Tibial nerve (tissue), 4 donors: ENCODE measurements around the gene NHERF2. TPM values are rescaled to one million over a fixed set of nuclear protein-coding genes. Genes with fewer than 3 reads are reported as not detected.

Experiments used
- DNase-seq, 2 donors: peaks; one replicate each; pipeline ENCODE4 v3.0.0-alpha.2; 2019; ENCODE audit warnings: low spot score in 2 of 2
- H3K27ac ChIP-seq, 4 donors: fragments of 200-600 bp; sonication (generic) in 3 of 4; one replicate each; pipeline ENCODE4 v1.5.1; 2017 to 2019; ENCODE audit warnings: mild to moderate bottlenecking in 1 of 4
- H3K27me3 ChIP-seq, 2 donors: fragments of 200-600 bp; sonication (generic) in 1 of 2; one replicate each; pipeline versions ENCODE4 v1.5.1 to v1.6.0; 2017 to 2019
- H3K36me3 ChIP-seq, 3 donors: fragments of 200-600 bp; sonication (generic); one replicate each; pipeline ENCODE4 v1.5.1; 2018 to 2019
- H3K4me1 ChIP-seq, 4 donors: fragments of 200-600 bp; sonication (generic) in 3 of 4; one replicate each; pipeline ENCODE4 v1.5.1; 2017 to 2019
- H3K4me3 ChIP-seq, 4 donors: fragments of 200-600 bp; sonication (generic) in 3 of 4; one replicate each; pipeline ENCODE4 v1.5.1; 2017 to 2019; ENCODE audit warnings: mild to moderate bottlenecking in 1 of 4, moderate library complexity in 1 of 4
- H3K9me3 ChIP-seq, 4 donors: fragments of 200-600 bp; sonication (generic) in 3 of 4; one replicate each; pipeline ENCODE4 v1.5.1; 2017 to 2019
- CTCF ChIP-seq, 5 experiments: fragments of 200-600 bp in 3 of 5; fragments of 450-650 bp in 2 of 5; sonication (generic) in 3 of 5; IDR thresholded peaks; one replicate each; pipeline ENCODE4 v1.5.1; 2016 to 2019; ENCODE audit warnings: antibody characterized with exemption in 5 of 5, mild to moderate bottlenecking in 3 of 5, moderate library complexity in 2 of 5
- EP300 ChIP-seq, 2 donors: sonication (generic); formaldehyde crosslinking; IDR thresholded peaks; one replicate each; pipeline ENCODE4 v1.6.1; 2017; ENCODE audit warnings: antibody characterized with exemption in 2 of 2, mild to moderate bottlenecking in 1 of 2
- POLR2A ChIP-seq, 2 donors: fragments of 450-650 bp; IDR thresholded peaks; one replicate each; pipeline ENCODE4 v1.6.1; 2017; ENCODE audit warnings: antibody characterized with exemption in 2 of 2, mild to moderate bottlenecking in 2 of 2, moderate library complexity in 2 of 2
- WGBS, 2 donors: methylation state at CpG; one replicate each; pipeline ENCODE4 v1.1.5; 2018; 5-methylcytosine and 5-hydroxymethylcytosine counted together
- small RNA-seq: library from RNA; depleted of rRNA; stranded (forward); fragments of <200 nt; gene quantifications from one replicate; pipeline ENCODE3, GENCODE V24; 2016
- total RNA-seq, 4 donors: library from RNA; depleted of rRNA; stranded (reverse); fragments of >200 nt; gene quantifications; one replicate each; pipeline ENCODE4 v1.1.0, GENCODE V29; 2016

The NHERF2 gene
- total RNA-seq, 4 donors from 2014 or later = 54.7 to 83.1 (median 64.9) TPM

GRCh38 chr16:2086106-2086742, 59.5 kb downstream of the NHERF2 start:
- TF ChIP-seq POLR2A (IDR thresholded peaks at IDR 0.05) = no peak
- no peak for TF ChIP-seq CTCF (IDR thresholded peaks at IDR 0.05)
- TF ChIP-seq EP300 (IDR thresholded peaks at IDR 0.05) = no peak
- no peak overlapping the region for H3K4me3 ChIP-seq
- H3K4me1 ChIP-seq = peaks cover 0 to 16% (median 0%) of the 10 kb centered on the region in 4 donors
- 85 to 90% methylated on average over 9 to 18 of the region's 27 CpGs for WGBS, 2 donors
- peaks cover 2 to 100% (median 14%) of the 10 kb centered on the region in 3 donors for H3K36me3 ChIP-seq
- DNase-seq = no peak
- no peaks in the 10 kb centered on the region for H3K27me3 ChIP-seq
- no peaks in the 10 kb centered on the region for H3K9me3 ChIP-seq
- H3K27ac ChIP-seq = peak overlapping the region in 2 of 4 donors; percentile 39 to 49

DNA sequence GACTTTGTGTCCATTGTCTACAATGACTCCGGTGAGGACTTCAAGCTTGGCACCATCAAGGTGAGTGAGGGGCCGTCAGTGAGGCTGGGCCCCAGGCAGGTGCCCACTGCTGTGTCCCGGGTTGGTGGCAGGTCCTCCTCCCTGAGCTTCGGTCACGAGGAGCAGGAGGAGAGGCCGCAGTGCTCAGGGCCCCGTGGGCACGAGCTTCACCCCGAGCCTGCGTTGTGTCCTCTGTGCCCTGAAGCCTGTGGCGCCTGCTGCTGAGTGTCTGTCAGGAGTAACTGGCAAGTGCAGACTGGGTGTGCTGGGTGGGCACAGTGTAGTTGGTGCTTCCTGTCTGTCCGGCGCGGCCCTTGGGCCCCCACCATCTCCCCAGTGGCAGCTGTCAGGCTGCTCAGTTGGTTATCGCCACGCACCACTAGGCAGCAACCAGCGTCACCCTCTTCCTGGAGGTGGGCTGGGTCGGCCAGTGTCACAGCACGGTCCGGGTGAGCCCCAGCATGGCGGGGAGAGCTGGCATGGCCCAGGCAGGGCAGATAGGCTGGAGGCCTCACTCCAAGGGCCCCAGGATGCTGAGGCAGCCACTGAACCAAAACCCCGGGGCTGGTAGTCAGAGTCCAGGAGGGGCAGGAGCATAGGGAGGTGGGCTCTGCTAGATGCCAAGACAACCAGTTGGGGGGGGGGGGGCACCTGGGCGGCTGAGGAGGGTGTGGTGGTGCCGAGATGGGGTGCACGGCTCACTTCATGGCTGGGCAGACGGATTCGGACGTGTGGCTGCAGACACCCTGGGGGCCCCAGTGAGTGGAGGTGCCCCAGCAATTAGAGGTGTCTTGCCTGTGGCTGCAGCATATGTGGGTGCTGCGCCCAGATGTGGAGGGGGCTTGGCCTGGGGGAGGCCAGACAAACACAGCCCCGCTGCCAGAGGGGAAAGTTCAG, 60.4 kb downstream of the NHERF2 start:
- WGBS, 2 donors = 79 to 87% methylated on average over 23 to 24 of the region's 30 CpGs
- TF ChIP-seq POLR2A (IDR thresholded peaks at IDR 0.05) (no peak), EP300 (IDR thresholded peaks at IDR 0.05) (no peak), CTCF (IDR thresholded peaks at IDR 0.05) (no peak)
- DNase-seq = no peak
- peaks cover 0 to 22% (median under 1%) of the 10 kb centered on the region in 4 donors for H3K4me1 ChIP-seq
- H3K4me3 ChIP-seq = no peak overlapping the region
- H3K27me3 ChIP-seq = no peaks in the 10 kb centered on the region
- no peak overlapping the region for H3K27ac ChIP-seq
- H3K9me3 ChIP-seq = no peaks in the 10 kb centered on the region
- peaks cover 2 to 100% (median 14%) of the 10 kb centered on the region in 3 donors for H3K36me3 ChIP-seq

- Histone ChIP-seq H3K27ac (no peak overlapping the region), H3K36me3 (peaks cover 2 to 100% (median 14%) of the 10 kb centered on the region in 3 donors), H3K4me1 (peaks cover 0 to 26% (median 3%) of the 10 kb centered on the region in 4 donors), H3K9me3 (no peaks in the 10 kb centered on the region), H3K27me3 (no peaks in the 10 kb centered on the region), H3K4me3 (no peak overlapping the region)
- 84 to 90% methylated on average over 13 to 21 of the region's 41 CpGs for WGBS, 2 donors
- DNase-seq = no peak
- TF ChIP-seq POLR2A (IDR thresholded peaks at IDR 0.05) (no peak), EP300 (IDR thresholded peaks at IDR 0.05) (no peak), CTCF (IDR thresholded peaks at IDR 0.05) (no peak)
Measured at GRCh38 chr16:2087748-2088631, 61.3 kb downstream of the NHERF2 start.

Small RNAs within 50 kb of the gene (small RNA-seq; reads per million reads assigned to genes)
- not detected for gene RN7SL219P

Other genes starting within 250 kb of the NHERF2 start
- gene SPSB3, start 244.3 kb upstream of the NHERF2 start, total RNA-seq = 100 to 1,000 TPM in 3 of 4 donors, 10 to 100 TPM in 1; 90.7 to 122 (median 112) TPM
- gene NUBP2, start 243.9 kb upstream of the NHERF2 start, total RNA-seq = 10 to 100 TPM; 73.5 to 93.9 (median 87.4) TPM
- 1 to 10 TPM in 1 of 4 donors, under 1 TPM in 1, not detected in 2; 0.63 to 1.6 TPM for gene IGFALS, start 233.2 kb upstream of the NHERF2 start, total RNA-seq
- 100 to 1,000 TPM in 2 of 4 donors, 10 to 100 TPM in 2; 89.2 to 161 (median 100) TPM for gene HAGH, start 200.1 kb upstream of the NHERF2 start, total RNA-seq
- gene FAHD1, start 199.7 kb upstream of the NHERF2 start, total RNA-seq = 10 to 100 TPM; 17.5 to 44.1 (median 33.7) TPM
- gene MEIOB, start 154.7 kb upstream of the NHERF2 start, total RNA-seq = not detected
- not detected for gene HS3ST6, start 108.5 kb upstream of the NHERF2 start, total RNA-seq
- 10 to 100 TPM; 22.5 to 46.1 (median 30.3) TPM for gene MSRB1, start 83.7 kb upstream of the NHERF2 start, total RNA-seq
- gene RPL3L, start 72.2 kb upstream of the NHERF2 start, total RNA-seq = not detected
- gene NDUFB10, start 67.4 kb upstream of the NHERF2 start, total RNA-seq = 100 to 1,000 TPM in 2 of 4 donors, 10 to 100 TPM in 2; 86.9 to 136 (median 116) TPM
- gene RPS2, start 62.1 kb upstream of the NHERF2 start, total RNA-seq = 1,000 to 10,000 TPM; 1,591 to 3,468 (median 1,745) TPM
- gene RNF151, start 60.0 kb upstream of the NHERF2 start, total RNA-seq = not detected
- gene TBL3, start 54.8 kb upstream of the NHERF2 start, total RNA-seq = 10 to 100 TPM; 37.6 to 70.8 (median 46.2) TPM
- 1 to 10 TPM in 1 of 4 donors, not detected in 3; 3.9 TPM for gene NOXO1, start 45.4 kb upstream of the NHERF2 start, total RNA-seq
- gene GFER, start 42.7 kb upstream of the NHERF2 start, total RNA-seq = 10 to 100 TPM; 13.4 to 20.2 (median 18.1) TPM
- 1 to 10 TPM in 1 of 4 donors, not detected in 3; 3.9 TPM for gene SYNGR3, start 36.9 kb upstream of the NHERF2 start, total RNA-seq
- 10 to 100 TPM; 37.0 to 83.1 (median 49.2) TPM for gene ZNF598, start 17.1 kb upstream of the NHERF2 start, total RNA-seq
- gene NPW, start 7.1 kb upstream of the NHERF2 start, total RNA-seq = 1 to 10 TPM in 2 of 4 donors, not detected in 2; 3.0 to 3.1 TPM
- 10 to 100 TPM; 22.8 to 56.7 (median 28.1) TPM for gene NTHL1, start 20.9 kb downstream of the NHERF2 start, total RNA-seq
- 100 to 1,000 TPM in 2 of 4 donors, 10 to 100 TPM in 2; 75.4 to 507 (median 111) TPM for gene TSC2, start 21.1 kb downstream of the NHERF2 start, total RNA-seq
- 100 to 1,000 TPM; 207 to 542 (median 381) TPM for gene PKD1, start 109.0 kb downstream of the NHERF2 start, total RNA-seq
- gene RAB26, start 121.7 kb downstream of the NHERF2 start, total RNA-seq = not detected
- gene TRAF7, start 128.9 kb downstream of the NHERF2 start, total RNA-seq = 10 to 100 TPM; 29.1 to 53.7 (median 38.4) TPM
- gene CASKIN1, start 169.7 kb downstream of the NHERF2 start, total RNA-seq = under 1 TPM in 3 of 4 donors, not detected in 1; 0.20 to 0.63 (median 0.30) TPM
- gene MLST8, start 178.6 kb downstream of the NHERF2 start, total RNA-seq = 10 to 100 TPM; 28.8 to 73.8 (median 43.8) TPM
- 100 to 1,000 TPM in 1 of 4 donors, 10 to 100 TPM in 3; 19.8 to 203 (median 24.4) TPM for gene BRICD5, start 184.0 kb downstream of the NHERF2 start, total RNA-seq
- gene PGP, start 187.9 kb downstream of the NHERF2 start, total RNA-seq = 10 to 100 TPM; 13.1 to 27.0 (median 23.2) TPM
- 10 to 100 TPM; 30.6 to 60.6 (median 45.2) TPM for gene E4F1, start 196.7 kb downstream of the NHERF2 start, total RNA-seq
- 1 to 10 TPM in 1 of 4 donors, under 1 TPM in 3; 0.39 to 5.4 (median 0.64) TPM for gene DNASE1L2, start 209.5 kb downstream of the NHERF2 start, total RNA-seq
- gene ECI1, start 224.7 kb downstream of the NHERF2 start, total RNA-seq = 10 to 100 TPM; 74.3 to 94.7 (median 81.5) TPM
- gene RNPS1, start 241.2 kb downstream of the NHERF2 start, total RNA-seq = 100 to 1,000 TPM; 101 to 127 (median 114) TPM